Neural progenitor cell (in vitro differentiated cells): ENCODE results near the gene DDX17. TPM values are rescaled to one million over a fixed set of nuclear protein-coding genes. Genes with fewer than 3 reads are reported as not detected.

Experiments used
- DNase-seq: peaks from one replicate; pipeline ENCODE4 v3.0.0-alpha.2; 2016; ENCODE audit warnings: low spot score
- H2AFZ ChIP-seq: fragments of 200-600 bp; sonication (generic); replicated peaks from 2 replicates; pipeline ENCODE4 v1.6.1; 2016; ENCODE audit warnings: antibody characterized with exemption
- H3F3A ChIP-seq: fragments of 200-600 bp; sonication (generic); 2 replicates; pipeline ENCODE4 v1.6.1; 2016; ENCODE audit warnings: antibody characterized with exemption, low read depth
- H3K27ac ChIP-seq: fragments of 200-600 bp; sonication (generic); 2 replicates; pipeline ENCODE4 v1.5.1; 2016; ENCODE audit warnings: mild to moderate bottlenecking
- H3K27me3 ChIP-seq: fragments of 200-600 bp; sonication (generic); 2 replicates; pipeline ENCODE4 v1.6.1; 2016; ENCODE audit warnings: mild to moderate bottlenecking, moderate library complexity
- H3K36me3 ChIP-seq: fragments of 200-600 bp; sonication (generic); 2 replicates; pipeline ENCODE4 v1.5.1; 2016
- H3K4me1 ChIP-seq: fragments of 200-600 bp; sonication (generic); 2 replicates; pipeline ENCODE4 v1.6.1; 2016; ENCODE audit warnings: mixed run types
- H3K4me2 ChIP-seq: fragments of 200-600 bp; sonication (generic); 2 replicates; pipeline ENCODE4 v1.6.1; 2016
- H3K4me3 ChIP-seq: fragments of 200-600 bp; sonication (generic); 2 replicates; pipeline ENCODE4 v1.5.1; 2016
- H3K79me2 ChIP-seq: fragments of 200-600 bp; sonication (generic); 2 replicates; pipeline ENCODE4 v1.6.1; 2016; ENCODE audit warnings: low read depth
- H3K9ac ChIP-seq: fragments of 200-600 bp; sonication (generic); 2 replicates; pipeline ENCODE4 v1.6.1; 2016
- H3K9me3 ChIP-seq: fragments of 200-600 bp; sonication (generic); 2 replicates; pipeline ENCODE4 v1.5.1; 2016; ENCODE audit warnings: low read depth
- H4K20me1 ChIP-seq: fragments of 200-600 bp; sonication (generic); 2 replicates; pipeline ENCODE4 v1.6.1; 2016; ENCODE audit warnings: low read depth
- H3K27ac Mint-ChIP-seq: 3 replicates; pipeline ENCODE4 v1.8.0; 2021; ENCODE audit warnings: mixed read lengths
- H3K27me3 Mint-ChIP-seq: 2 replicates; pipeline ENCODE4 v1.8.0; 2022; ENCODE audit warnings: low read depth, mild to moderate bottlenecking, inconsistent platforms, moderate library complexity, mixed read lengths; ENCODE audit not compliant: insufficient read depth
- H3K36me3 Mint-ChIP-seq: 3 replicates; pipeline ENCODE4 v1.8.0; 2021; ENCODE audit warnings: mixed read lengths
- H3K4me1 Mint-ChIP-seq: 3 replicates; pipeline ENCODE4 v1.8.0; 2021; ENCODE audit warnings: mixed read lengths
- H3K4me3 Mint-ChIP-seq: 3 replicates; pipeline ENCODE4 v1.8.0; 2021; ENCODE audit warnings: mild to moderate bottlenecking, moderate library complexity, mixed read lengths
- H3K9me3 Mint-ChIP-seq: 3 replicates; pipeline ENCODE4 v1.8.0; 2020; ENCODE audit warnings: mixed read lengths
- CTCF ChIP-seq: fragments of 200-600 bp; sonication (generic); IDR thresholded peaks from 2 replicates; pipeline ENCODE4 v1.5.1; 2017; ENCODE audit warnings: antibody characterized with exemption, mild to moderate bottlenecking
- EZH2 ChIP-seq: fragments of 200-600 bp; sonication (generic); IDR thresholded peaks from 2 replicates; pipeline ENCODE4 v1.6.1; 2017; ENCODE audit warnings: antibody characterized with exemption, mild to moderate bottlenecking, moderate library complexity
- EZH2phosphoT487 ChIP-seq: fragments of 200-600 bp; sonication (generic); IDR thresholded peaks from 2 replicates; pipeline ENCODE4 v1.6.1; 2017; ENCODE audit warnings: antibody characterized with exemption
- total RNA-seq: library from RNA; depleted of rRNA; stranded (reverse); fragments of >200 nt; gene quantifications from 2 replicates; pipeline ENCODE4 v1.2.3, GENCODE V29; 2015; ENCODE audit warnings: low replicate concordance

The DDX17 gene
- total RNA-seq, 1 donor from 2014 or later, result 621 TPM

DNA sequence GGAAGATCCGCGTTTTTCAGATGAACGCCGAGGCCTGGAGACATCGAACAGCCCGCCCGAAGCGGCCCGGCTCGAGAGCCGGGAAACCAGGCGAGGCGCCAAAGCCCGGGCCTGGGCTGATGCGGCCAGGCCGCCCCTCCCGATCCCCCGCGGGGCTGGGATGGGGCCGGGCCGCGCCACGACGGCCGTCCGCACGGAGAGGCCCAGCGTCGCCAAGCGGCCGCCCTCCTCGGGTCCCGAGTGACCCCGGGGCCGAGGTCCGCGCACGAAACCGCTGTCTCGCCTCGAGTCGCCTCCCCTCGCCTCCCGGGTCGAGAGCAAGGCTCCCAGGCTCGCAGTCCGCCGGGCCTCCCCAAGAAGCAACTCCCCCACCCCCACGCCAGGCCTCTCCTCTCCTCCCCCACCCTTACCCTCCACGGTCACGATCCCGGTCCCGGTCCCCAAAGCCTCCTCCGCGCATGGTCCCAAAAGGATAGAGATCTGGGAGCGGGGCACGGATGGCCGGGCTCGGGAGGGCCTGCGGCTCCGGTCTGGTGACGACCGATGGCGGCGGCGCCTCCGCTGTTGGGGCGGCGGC is 482 bp downstream of the DDX17 start:
- DNase-seq, result peak; percentile 83
- Histone ChIP-seq H3K4me3 (peak overlapping the region; percentile 94), H3K4me2 (peak overlapping the region; percentile 98), H3K9ac (peak overlapping the region; percentile 100), H3K4me1 (peaks cover 24% of the 10 kb centered on the region), H2AFZ (peak overlapping the region; percentile 80), H3K27me3 (no peaks in the 10 kb centered on the region), H3K9me3 (no peaks in the 10 kb centered on the region), H3F3A (peaks cover 39% of the 10 kb centered on the region), H3K36me3 (peaks cover 25% of the 10 kb centered on the region), H4K20me1 (peaks cover 48% of the 10 kb centered on the region), H3K79me2 (peaks cover 55% of the 10 kb centered on the region), H3K27ac (peak overlapping the region; percentile 99)
- peak overlapping the region; percentile 100 for H3K27ac Mint-ChIP-seq
- H3K9me3 Mint-ChIP-seq, result no peaks in the 10 kb centered on the region
- peak overlapping the region; percentile 99 for H3K4me3 Mint-ChIP-seq
- TF ChIP-seq CTCF, result no peak
- no peak for TF ChIP-seq EZH2phosphoT487
- TF ChIP-seq EZH2, result no peak
- H3K36me3 Mint-ChIP-seq, result peaks cover 31% of the 10 kb centered on the region
- peaks cover 41% of the 10 kb centered on the region for H3K4me1 Mint-ChIP-seq
- H3K27me3 Mint-ChIP-seq, result peaks cover 11% of the 10 kb centered on the region

- peaks cover 9% of the 10 kb centered on the region for H3K27me3 Mint-ChIP-seq
- Histone ChIP-seq H2AFZ (no peak overlapping the region), H3K4me1 (peaks cover 24% of the 10 kb centered on the region), H3K4me3 (peak overlapping the region; percentile 94), H3K27me3 (no peaks in the 10 kb centered on the region), H3K79me2 (peaks cover 62% of the 10 kb centered on the region), H3K4me2 (peak overlapping the region; percentile 98), H3K27ac (peak overlapping the region; percentile 99), H4K20me1 (peaks cover 53% of the 10 kb centered on the region), H3F3A (peaks cover 43% of the 10 kb centered on the region), H3K9me3 (no peaks in the 10 kb centered on the region), H3K9ac (peak overlapping the region; percentile 100), H3K36me3 (peaks cover 25% of the 10 kb centered on the region)
- peak; percentile 29 for DNase-seq
- H3K4me1 Mint-ChIP-seq, result peaks cover 41% of the 10 kb centered on the region
- H3K9me3 Mint-ChIP-seq, result no peaks in the 10 kb centered on the region
- peak overlapping the region; percentile 99 for H3K27ac Mint-ChIP-seq
- H3K4me3 Mint-ChIP-seq, result peak overlapping the region; percentile 99
- H3K36me3 Mint-ChIP-seq, result peaks cover 34% of the 10 kb centered on the region
- TF ChIP-seq EZH2phosphoT487 (no peak), EZH2 (no peak), CTCF (no peak)
Observed at GRCh38 chr22:38504731-38505540, 1.2 kb downstream of the DDX17 start.

- peaks cover 72% of the 10 kb centered on the region for H4K20me1 ChIP-seq
- no peaks in the 10 kb centered on the region for H3K9me3 ChIP-seq
- Mint-ChIP-seq H3K4me3 (peak overlapping the region; percentile 99), H3K27ac (no peak overlapping the region), H3K9me3 (no peaks in the 10 kb centered on the region), H3K36me3 (peaks cover 48% of the 10 kb centered on the region), H3K4me1 (peaks cover 35% of the 10 kb centered on the region), H3K27me3 (peaks cover 8% of the 10 kb centered on the region)
- H3K9ac ChIP-seq, result peak overlapping the region; percentile 100
- peaks cover 42% of the 10 kb centered on the region for H3K36me3 ChIP-seq
- peak overlapping the region; percentile 94 for H3K4me3 ChIP-seq
- H3K27me3 ChIP-seq, result no peaks in the 10 kb centered on the region
- no peak overlapping the region for H2AFZ ChIP-seq
- TF ChIP-seq CTCF (no peak), EZH2 (no peak)
- H3K79me2 ChIP-seq, result peaks cover 81% of the 10 kb centered on the region
- no peak for DNase-seq
- H3K27ac ChIP-seq, result no peak overlapping the region
- H3K4me1 ChIP-seq, result peaks cover 24% of the 10 kb centered on the region
- peaks cover 61% of the 10 kb centered on the region for H3F3A ChIP-seq
- H3K4me2 ChIP-seq, result peak overlapping the region; percentile 98
Observed at GRCh38 chr22:38503021-38503420, 3.1 kb downstream of the DDX17 start.
